Stimulated activated naive CD8-positive, alpha-beta T cell treated with anti-CD3 and anti-CD28 coated beads, Interleukin-15, Interleukin-2, amounts not matched to agents 100 U/mL and 50 U/mL, for 24 hours (primary cell): ENCODE measurements around the gene GJB4.
"Not testable (repeated sequence)": the region's sequence is repeated elsewhere in the genome, so short reads cannot be mapped to it uniquely, and the experiment has no call there.

ENCODE experiments used
- ATAC-seq: fragments of 150-1000 bp; cut with Tn5 transposase; one replicate; pipeline ENCODE4 v1.10.0; 2021
- DNase-seq: peaks from one replicate; pipeline ENCODE4 v3.0.0; 2021

GJB4 gene

DNA sequence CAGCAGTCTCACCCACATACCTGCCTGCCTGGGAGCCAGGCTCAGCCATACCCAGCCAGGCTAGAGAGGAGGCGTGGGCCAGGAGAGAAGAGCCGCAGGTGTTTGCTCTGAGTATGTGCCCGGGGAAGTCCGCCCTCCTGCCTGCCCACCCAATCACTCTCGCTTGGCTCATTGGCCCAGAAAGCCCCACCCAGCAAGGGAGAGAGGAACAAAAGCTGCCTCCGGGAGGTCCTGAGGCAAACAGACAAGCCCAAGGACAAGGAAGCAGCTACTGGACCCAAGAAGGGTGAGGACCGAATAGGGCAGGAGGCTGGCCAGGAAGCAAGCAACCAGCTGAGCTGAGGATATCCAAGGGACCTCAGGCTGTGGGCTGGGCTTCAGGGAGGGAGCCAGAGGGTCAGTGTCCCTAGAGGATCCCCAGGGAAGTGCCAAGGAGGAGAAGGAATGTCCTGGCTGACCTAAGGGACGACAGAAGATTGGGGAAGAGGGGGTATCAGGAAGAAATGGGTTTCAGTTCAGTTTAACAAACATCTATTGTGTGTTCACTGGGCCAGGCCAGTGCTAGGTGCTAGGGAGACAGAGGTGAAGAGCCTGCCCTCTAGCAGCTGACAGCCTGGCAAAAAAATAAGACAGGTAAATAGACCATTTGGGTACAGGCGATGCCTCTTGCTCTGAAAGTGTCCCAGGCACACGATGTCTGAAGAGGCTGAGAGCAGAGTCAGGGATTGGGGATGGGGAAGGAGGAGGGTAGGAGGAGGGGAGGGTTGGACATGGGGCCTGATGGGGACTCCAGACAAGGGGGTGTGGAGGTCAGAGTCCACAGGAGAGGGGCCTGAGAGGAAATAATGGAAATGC lies at the start of gene GJB4:
GJB4 (plus strand) TSS at position 238 of the 855 bp plus-strand sequence. CDS start 1,515 bp downstream, outside the sequence.
- DNase-seq = no peak
- ATAC-seq = no peak

DNA sequence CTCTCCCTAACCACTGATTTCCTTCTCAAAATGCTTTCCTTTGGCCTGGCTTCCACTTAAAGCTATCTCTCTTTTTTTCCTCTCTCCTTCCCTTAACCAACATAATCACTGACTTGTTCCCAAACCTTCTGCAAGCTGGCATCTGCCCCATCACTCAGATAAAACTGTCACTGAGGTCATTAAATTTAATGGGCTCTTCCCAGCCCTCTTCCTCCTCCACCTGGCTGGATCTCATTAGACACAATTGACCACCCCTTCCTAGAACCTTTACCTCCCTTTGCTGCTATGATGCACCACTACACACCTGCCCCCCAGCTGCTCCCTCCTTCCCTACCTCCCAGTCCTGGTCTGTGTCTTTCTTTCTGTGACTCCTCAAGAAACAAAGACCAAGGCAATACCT lies 48.7 kb upstream of the GJB4 start:
- ATAC-seq = no peak
- DNase-seq = no peak

DNA sequence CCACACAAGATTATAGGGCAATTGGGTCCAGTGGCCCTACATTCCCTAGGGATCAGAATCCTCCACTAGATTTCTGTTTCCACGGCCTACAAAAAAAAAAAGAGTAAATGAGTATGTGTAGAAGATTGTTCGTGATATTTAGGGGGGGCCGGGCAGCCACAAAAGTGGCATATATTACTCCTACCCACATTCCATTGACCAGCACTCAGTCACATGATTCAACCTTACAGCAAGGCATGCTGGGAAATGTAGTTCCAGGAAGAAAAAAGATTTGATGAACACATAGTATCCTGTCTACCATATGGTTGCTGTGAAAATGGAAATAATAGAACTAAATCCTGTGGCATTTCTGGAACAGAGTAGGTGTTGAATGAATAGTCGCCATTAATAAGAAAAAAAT lies 48.1 kb upstream of the GJB4 start:
- ATAC-seq (no peak), DNase-seq (no peak)

DNA sequence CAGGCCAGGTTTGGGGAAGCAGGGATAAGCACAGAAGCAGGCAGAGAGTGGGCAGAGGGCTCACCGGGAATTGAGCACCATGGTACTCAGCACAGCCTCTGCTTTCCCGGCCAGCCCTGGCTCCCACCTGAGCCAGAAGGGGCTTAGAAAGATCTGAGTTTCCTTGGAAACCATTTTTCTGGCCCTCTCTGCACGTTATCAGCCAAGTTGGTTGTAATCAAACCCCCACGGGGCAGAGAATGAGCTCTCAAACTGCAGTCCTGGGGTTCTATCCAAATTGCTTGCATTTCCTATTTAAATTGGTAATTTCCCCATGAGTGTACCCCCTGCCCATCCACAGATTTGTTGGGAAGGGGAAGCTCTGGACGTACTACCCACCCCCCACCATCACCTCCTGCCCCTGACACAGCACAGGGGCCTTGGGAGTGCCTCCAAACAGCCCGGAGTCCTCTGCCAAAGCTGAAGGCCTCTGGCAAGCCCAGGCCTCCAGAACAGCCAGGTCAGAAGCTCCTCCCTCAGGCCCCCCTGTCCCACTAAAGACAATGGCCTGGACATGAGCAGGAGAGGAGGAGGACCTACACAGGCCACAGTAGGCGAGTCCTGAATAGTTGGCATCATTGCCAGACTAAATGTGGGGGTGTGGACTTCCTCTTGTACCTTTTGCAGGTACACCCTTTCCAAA lies 47.4 kb upstream of the GJB4 start:
- ATAC-seq (no peak), DNase-seq (no peak)

DNA sequence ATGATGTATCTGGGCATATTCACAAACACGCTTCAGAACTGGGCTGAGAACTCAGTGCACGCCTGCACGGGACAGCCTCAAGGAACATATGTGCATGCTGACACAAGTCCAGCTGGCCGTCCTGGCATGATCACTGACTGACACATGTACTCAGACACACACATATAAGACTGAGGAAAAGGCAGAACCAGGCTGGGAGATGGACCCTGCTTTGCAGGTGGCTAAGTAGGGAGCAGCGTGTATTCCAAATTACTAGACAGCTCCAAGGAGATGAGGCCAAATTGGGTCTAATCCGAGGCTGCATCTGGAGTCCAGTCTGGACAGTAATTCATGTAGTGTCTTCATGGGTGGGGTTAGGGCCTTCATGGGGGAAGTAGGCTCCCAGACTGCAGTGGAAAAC lies 46.1 kb upstream of the GJB4 start:
- ATAC-seq = no peak

DNA sequence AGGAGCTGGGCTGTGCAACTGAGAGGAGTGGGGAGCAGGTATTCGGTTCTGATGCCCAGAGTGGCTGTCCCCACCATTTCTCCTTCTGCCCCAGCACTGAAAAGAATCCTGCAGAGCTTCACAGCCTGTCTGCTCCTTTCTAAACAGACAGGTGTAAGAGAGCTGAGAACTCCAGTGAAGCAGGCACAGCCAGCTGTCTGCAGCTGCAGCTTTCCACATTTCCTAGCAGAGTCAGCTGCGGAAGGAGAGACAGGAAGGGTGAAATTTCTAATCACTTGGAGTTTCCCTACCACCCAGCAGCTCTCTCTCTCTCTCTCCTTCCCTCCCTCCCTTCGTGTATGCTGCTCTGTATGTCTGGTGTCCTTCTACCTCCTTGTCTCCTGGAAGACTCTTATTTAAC lies 45.2 kb upstream of the GJB4 start:
- ATAC-seq = no peak
- DNase-seq = no peak

More for the DNA sequence above, 46.1 kb upstream of the GJB4 start:
- no peak for DNase-seq

DNA sequence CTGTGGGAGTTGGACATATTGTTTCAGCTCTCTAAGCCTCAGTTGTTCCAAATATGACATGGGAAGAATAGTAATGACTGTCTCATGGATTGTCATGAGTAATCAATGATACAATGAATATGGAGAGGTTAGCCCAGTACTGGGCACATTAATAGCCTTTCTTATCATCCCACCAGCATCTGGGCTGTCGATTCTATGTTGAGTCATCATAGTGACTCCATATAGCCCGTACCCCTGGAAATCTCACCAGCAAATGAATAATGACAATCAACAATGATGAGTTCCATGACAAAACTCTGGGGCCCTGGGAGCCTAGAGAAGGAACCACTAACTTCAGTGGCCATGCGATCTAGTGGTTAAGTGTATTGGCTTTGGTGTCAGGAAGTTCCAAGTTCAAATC lies 44.4 kb upstream of the GJB4 start:
- DNase-seq (no peak), ATAC-seq (no peak)

DNA sequence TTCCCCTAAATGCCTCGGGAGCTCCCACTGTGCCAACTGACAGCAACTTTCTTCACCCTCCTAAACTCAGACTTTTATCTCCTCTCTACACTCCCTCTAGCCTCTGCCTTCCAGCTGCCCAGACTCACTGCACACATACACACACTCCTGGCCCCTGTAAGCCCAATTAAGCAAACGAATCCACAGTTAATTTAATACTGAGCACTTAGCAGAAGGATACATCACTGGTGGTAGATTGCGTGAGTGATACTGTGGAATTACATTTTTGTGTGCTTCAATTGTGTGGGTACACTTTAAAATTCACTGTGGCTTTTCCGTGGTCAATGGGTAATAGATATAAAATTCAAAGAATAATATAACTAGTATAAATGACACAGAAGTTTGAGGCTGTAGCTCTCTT lies 38.3 kb upstream of the GJB4 start:
- no peak for ATAC-seq
- DNase-seq = no peak

DNA sequence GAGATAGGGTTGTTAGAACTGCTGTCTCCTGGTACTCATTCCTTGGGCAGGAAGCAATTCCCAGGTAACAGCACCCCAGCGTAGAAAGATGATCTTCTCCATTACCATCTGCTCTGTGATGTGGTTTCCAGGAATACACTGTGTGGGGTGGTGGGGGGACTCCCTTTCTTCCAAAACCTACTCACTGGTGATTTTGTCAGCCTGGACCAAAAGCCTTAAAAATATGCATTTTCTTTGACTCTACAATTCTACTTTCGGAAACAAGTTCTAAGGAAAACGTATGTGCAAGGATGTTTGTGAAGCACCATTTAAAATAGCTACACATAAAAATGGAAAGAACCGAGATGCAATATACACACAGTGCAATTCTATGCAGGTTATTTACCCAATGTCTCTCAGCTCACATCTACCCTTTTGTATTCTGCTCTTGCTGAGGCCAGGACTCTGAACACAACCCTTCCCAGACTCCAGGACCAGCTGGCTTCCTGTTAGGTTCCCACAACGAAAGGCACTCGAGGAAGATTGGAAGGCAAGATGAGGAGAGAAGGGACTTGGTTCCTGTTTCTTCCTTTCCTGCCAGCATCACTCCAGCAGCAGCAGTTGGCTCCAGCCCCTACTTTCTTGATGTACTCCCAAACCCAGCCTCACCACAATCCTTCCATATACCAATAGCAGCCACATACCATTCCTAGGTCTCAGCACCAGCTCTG lies 37.7 kb upstream of the GJB4 start:
- no peak for ATAC-seq
- no peak for DNase-seq

DNA sequence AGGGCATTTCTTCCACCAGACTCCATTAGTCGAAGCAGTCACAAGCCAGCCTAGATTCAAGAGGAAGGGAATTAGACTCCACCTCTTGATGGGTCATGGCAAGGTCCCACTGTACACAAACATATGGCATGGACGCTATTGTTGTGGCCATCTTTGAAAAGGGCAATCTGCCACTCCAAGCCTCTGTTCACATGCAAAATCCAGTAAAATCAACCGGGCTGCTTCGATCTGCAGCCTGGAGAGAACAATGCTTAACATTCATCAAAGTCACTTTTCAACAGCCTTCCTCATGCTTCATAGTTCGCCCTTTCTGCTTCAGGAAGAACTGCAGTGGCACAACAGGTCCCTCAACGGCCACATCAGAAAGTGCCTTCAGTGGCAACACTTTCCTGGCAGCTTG lies 32.7 kb upstream of the GJB4 start:
- ATAC-seq = no peak
- no peak for DNase-seq

DNA sequence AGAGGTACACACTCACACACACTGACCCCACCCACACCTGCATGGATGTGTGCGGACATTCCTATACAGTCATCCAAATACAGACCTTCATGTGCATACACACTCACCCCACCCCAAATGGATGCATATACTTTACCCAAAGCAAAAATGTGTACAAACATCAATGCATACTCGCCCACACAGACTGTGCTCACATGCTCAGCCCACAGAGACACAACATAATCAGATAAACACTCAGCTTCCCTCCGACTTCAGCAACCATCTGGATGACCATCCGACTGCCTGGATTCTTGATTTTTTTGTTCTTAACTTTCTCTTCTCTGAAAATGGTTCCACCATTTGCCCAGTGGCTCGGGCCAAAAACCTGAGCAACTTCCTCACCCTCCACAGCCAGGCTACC lies 29.1 kb upstream of the GJB4 start:
- DNase-seq (no peak), ATAC-seq (no peak)

DNA sequence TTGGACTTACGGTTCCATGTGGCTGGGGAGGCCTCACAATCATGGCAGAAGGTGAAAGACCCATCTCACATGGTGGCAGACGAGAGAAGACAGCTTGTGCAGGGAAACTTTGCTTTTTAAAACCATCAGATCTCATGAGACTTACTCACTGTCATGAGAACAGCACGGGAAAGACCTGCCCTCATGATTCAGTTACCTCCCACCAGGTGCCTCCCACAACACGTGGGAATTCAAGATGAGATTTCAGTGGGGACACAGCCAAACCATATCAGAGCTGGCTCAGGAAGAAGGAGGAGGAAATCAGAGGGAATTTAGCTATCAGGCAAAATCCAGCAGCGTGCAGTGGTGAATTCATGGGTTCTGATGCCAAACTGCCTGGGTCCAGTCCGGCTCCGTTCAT lies 26.7 kb upstream of the GJB4 start:
- DNase-seq, ATAC-seq: not testable (repeated sequence)

DNA sequence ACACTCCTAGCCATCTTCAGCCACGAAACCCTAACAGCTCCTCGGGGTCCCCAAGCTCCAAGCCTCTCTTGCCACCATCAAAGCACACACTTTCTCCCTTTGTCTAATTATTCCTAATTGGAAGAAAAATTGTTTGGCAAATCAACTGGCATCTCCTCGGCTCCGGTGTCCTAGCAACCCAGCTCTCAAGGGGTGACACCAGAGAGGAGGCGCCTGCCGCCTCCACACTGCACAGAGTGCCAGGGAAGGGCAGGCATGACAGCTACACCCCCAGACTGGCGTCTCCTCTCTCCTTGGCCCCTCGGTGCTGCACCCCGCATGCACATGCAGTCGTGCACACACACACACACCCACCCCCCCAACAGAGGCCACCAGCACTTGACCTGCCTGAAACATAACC lies 22.8 kb upstream of the GJB4 start:
- DNase-seq = no peak
- no peak for ATAC-seq

DNA sequence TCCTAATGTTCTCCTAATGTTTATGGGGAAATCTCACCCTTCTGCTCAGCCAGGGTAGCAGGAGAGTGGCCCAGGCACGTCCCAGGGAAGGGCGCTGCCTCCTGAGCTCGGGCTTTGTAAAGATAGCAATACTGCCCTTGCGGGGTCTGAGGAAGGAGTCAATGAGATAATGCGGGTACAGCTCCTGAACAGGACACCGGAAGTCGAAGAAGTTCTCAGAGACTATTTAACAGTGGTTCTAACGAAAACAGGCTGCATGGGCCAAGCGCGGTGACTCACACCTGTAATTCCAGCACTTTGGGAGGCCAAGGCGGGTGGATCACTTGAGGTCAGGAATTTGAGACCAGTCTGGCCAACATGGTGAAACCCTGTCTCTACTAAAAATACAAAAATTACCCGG lies 22.3 kb upstream of the GJB4 start:
- not testable (repeated sequence) for ATAC-seq

DNA sequence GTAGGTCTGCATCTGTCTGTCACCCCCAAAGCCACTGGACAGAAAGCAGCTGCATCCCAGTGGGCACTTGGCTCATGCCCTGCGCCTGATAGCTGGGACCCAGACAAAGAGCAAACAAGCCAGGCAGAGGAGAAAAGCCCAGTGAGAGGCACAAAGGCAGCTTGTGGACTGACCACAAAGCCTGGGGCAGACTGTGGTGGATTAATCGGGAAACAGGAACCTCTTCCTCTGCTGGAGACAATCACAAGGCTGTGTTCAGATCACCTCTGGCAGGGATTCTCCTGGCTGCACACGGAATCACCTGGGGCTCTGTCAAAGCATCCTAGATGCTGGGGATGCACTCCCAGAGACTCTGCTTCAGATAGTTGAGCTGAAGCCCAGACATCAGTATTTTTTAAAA lies 19.9 kb upstream of the GJB4 start:
- ATAC-seq (no peak), DNase-seq (no peak)

More for the DNA sequence above, 22.3 kb upstream of the GJB4 start:
- not testable (repeated sequence) for DNase-seq

DNA sequence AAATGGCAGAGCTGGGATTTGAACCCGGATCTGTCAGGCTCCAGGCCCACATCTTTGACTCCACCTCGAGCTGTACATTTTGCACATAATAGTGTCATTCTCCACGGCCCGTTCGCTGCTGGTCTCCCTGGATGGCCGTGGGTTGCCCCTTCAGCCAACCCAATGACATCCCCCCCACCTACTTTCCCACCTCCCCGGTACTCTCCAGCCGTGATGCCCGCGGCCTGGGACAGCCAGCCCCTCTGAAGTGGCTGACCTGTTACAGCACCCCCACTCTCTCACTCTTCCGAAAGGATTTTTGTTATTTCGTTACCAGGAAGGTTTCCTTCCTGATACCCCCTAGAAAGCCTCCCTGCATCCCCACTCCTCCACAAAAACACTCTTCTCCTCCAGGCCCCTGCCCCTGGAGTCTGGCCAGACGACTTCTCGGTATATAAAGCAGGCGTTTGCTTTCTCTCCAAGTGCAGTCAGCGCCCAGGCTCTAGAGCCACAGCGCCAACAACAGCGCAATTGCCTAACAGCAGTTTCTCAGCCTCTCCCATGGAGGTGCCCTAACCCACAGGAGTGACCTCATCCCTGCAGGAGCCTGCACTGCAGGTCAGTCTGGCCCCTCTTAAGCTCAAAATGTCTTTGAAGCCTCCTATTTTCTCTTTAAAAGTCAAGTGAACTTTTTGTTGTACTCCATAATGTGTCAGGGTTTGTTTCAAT lies 19.2 kb upstream of the GJB4 start:
- DNase-seq (no peak), ATAC-seq (no peak)

DNA sequence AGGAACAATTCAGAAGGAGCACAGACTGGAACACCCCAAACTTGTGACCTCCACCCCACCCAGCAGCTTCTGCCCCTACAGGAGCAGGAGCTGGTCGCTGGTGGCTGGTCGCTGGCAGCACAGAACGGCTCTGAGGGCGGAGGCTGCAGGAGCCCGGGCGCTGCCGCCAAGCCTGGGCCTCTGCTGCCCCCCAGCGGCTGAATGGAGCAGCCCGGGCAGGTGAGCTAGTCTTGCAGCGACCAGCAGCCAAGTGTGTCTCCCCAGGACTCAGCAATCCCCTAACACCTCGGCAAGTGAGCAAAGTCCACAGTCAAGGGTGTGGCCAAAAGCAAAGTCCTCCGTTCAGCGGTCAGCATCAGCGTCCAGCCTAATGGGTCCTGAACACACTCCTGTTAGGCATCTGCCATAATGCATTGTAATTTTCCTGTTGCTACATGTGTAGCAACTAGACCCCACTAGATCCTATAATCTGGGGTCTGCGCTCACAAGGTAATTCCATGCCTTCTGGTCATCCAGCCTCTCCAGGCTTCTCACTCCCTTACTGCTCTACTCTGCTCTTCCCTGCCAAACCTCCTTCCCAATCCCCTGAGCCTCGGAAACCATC lies 16.8 kb upstream of the GJB4 start:
- ATAC-seq (peak; percentile 80), DNase-seq (peak; percentile 91)

DNA sequence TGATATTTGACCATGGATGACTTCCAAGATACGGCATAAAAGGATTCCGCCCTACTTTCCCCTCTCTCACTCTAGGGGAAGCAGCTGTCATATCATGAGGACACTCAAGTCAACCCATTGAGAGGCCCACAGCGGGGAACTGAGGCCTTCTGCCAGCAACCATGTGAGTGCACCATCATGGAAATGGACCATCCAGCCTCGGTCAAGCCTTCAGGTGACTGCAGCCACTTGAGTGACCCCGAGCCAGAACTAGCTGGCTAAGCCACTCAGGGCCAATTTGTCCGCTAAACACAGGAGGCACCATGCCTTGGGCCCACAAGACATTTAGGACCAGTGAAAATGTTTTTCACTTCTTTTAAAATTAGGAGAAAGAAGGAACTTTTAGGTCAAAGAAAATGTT lies 15.8 kb upstream of the GJB4 start:
- ATAC-seq (no peak), DNase-seq (no peak)

DNA sequence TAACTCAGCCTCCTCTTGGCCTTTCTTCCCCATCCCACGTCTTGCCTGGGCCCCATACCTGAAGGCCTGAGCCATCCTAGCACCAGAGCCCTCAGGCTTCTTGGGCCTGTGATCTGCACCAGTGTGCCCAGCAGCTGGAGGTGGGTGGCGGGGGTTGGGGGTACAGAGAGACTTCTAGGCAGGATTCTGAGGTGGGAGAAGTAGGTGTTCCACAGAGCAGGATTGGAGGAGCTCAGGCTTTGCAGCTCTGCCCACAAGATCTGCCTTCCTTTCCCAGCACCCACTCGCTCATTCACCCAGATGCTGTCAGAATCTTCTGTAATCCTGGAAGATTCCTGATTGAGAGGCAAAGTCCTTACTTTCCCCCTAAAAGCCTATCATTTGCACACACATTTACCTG lies 14.7 kb upstream of the GJB4 start:
- no peak for ATAC-seq
- no peak for DNase-seq

DNA sequence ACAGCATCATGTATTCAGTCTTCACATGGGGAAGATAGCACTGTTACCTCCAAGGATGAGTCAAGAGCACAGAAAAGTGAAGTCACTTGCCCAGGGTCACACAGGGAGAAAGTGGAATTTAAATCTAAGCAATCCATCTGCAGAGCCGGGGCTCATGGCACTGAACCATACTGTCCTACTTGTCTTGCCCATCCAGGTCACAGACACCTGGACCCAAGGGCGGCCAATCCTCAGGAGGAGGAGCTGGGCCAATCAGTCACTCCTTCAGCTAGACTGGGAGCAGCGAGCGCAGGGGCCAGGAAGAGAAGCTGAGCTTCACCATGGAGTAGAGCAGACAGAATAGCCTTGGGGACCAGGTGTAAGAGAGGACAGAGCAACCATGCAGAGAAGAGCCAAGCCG lies 13.9 kb upstream of the GJB4 start:
- ATAC-seq (no peak), DNase-seq (no peak)

DNA sequence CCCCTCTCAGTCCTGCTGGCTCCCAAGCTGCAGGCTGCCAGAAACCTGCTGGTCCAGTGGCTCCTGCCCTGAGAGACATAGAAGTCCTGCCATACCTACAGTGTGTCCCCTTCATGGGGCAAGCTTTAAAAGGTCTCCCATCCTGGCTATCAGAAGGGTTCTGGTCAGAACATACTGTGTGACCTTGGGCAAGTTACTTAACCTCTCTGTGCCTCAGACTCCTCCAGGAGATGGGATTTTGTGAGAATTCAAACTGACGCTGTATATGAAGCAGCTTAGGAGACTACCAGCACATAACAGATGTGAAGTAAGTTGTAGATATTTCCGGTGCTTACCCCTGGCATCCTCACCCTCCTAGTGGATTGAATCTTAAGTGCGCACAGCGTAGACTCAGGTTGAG lies 13.4 kb upstream of the GJB4 start:
- DNase-seq (no peak), ATAC-seq (no peak)
